Measurements from ENCODE around the gene ZDHHC7. TPM values are rescaled to one million over a fixed set of nuclear protein-coding genes. Genes with fewer than 3 reads are reported as not detected.

Gene ZDHHC7
- total and polyA plus RNA-seq, 2 of the 8 experiments (the other 6 are each of a cell fraction or from before 2014, with no cell fraction given): 40.5 to 56.3 TPM

DNA sequence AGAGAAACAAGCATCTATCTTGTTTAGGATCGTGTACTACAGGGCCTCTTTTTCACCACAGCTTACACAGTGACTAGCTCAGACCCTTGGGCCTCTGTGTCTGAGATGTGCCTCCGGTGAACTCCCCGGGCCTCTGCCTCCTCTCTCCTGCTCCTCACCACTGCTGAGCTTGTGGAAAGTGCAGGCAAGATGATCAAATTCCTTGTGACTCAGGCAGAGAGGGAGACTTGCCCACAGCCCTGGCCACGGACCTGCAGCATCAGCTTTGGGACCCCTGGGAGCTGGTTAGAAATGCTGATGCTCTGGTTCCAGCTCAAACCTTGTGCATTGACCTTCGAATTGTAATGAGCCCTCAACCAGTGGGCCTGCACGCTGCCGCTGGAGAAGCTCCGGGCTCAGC is 79.8 kb downstream of the ZDHHC7 start:
- CTCF ChIA-PET (ENCODE audit: partially characterized antibody): interaction anchor here (0.9 to 5.8 kb wide), 9 partner anchors 15 to 193 kb away, joined by 3 to 61 read pairs (median 5); no protein-coding TSS in a partner anchor

More for the DNA sequence above, 79.8 kb downstream of the ZDHHC7 start:
- no peak overlapping the region for H3K4ac ChIP-seq (replicated peaks; ENCODE audit: insufficient read length, low read depth, low read length)
- no peaks in the 10 kb centered on the region for H3K36me3 ChIP-seq (ENCODE audit: control insufficient read depth in 2 of 4, insufficient read depth in 4 of 4, low read length in 3 of 4)
- no peak overlapping the region for H2AK5ac ChIP-seq (ENCODE audit: low read depth, low read length)
- no peak overlapping the region for H3K56ac ChIP-seq (replicated peaks; ENCODE audit: insufficient read length, low read depth, low read length)
- no peak overlapping the region for H2BK12ac ChIP-seq (ENCODE audit: low read depth, low read length)
- no peaks in the 10 kb centered on the region for H3K4me1 ChIP-seq (replicated peaks in 1 of 4; ENCODE audit: control insufficient read depth in 3 of 4, insufficient read depth in 4 of 4, low read length in 3 of 4)
- H4K5ac ChIP-seq (ENCODE audit: insufficient read length, low read depth, low read length): no peak overlapping the region
- H3K79me2 ChIP-seq (ENCODE audit: control insufficient read depth in 1 of 2, insufficient read depth in 2 of 2, low read length in 2 of 2): no peaks in the 10 kb centered on the region
- 0 out of 4 replicates have a peak, but pooled peaks cover 0 to 3% of the 10 kb centered on the region in 2 experiments for H3K9me3 ChIP-seq (ENCODE audit: insufficient read depth in 2 of 2, low read depth in 1 of 2, low read length in 1 of 2)
- no peak overlapping the region for H3K27ac ChIP-seq (ENCODE audit: low read depth, low read length)
- H3K79me1 ChIP-seq (ENCODE audit: low read depth, low read length): no peaks in the 10 kb centered on the region
- H2BK120ac ChIP-seq (replicated peaks; ENCODE audit: low read depth, low read length): no peak overlapping the region
- H4K20me1 ChIP-seq (replicated peaks in 1 of 2; ENCODE audit: control insufficient read depth in 1 of 2, insufficient read depth in 2 of 2, low read length in 2 of 2): peaks cover 0 to 2% of the 10 kb centered on the region in 2 experiments
- DNase-seq (ENCODE audit: low read depth in 1 of 2, low spot score in 2 of 2) (no peak), FAIRE-seq (no peak)
- no peak overlapping the region for H2AFZ ChIP-seq (ENCODE audit: low read length)
- no peak overlapping the region for H3K18ac ChIP-seq (ENCODE audit: extremely low read depth, low read length)
- POLR2A ChIA-PET (ENCODE audit: partially characterized antibody): no interaction called here
- no peak overlapping the region for H3K9ac ChIP-seq (replicated peaks in 1 of 4; ENCODE audit: extremely low read depth in 1 of 4, low read depth in 3 of 4, low read length in 3 of 4)
- no peak overlapping the region for H4K8ac ChIP-seq (ENCODE audit: extremely low read depth, insufficient read depth, low read length)
- H2BK5ac ChIP-seq (ENCODE audit: low read depth, low read length): no peak overlapping the region
- no peak overlapping the region for H2BK20ac ChIP-seq (ENCODE audit: low read length)
- no peak overlapping the region for H3K4me3 ChIP-seq (ENCODE audit: extremely low read depth in 1 of 4, insufficient read depth in 2 of 4, low read depth in 3 of 4, low read length in 4 of 4)
- no peak overlapping the region for H2BK15ac ChIP-seq (ENCODE audit: low read length)
- no peaks in the 10 kb centered on the region for H3K27me3 ChIP-seq (replicated peaks in 1 of 4; ENCODE audit: control insufficient read depth in 3 of 4, extremely low read depth in 1 of 4, insufficient read depth in 3 of 4, low read length in 3 of 4)
- H3K23ac ChIP-seq (ENCODE audit: insufficient read length): no peak overlapping the region
- H3K4me2 ChIP-seq (ENCODE audit: insufficient read depth in 1 of 2, low read depth in 2 of 2, low read length in 2 of 2): no peak overlapping the region
- no peak for TF ChIP-seq NRF1 (IDR thresholded peaks at IDR 0.05; ENCODE audit: low read depth, low read length)
- TF ChIP-seq KDM1A (IDR thresholded peaks at IDR 0.05; ENCODE audit: borderline replicate concordance, low read length): no peak
- TF ChIP-seq CEBPB (IDR thresholded peaks at IDR 0.05; ENCODE audit: low read depth, low read length): no peak
- TF ChIP-seq POLR2A (IDR thresholded peaks at IDR 0.05; ENCODE audit: control extremely low read depth in 1 of 2, low read depth in 2 of 2, low read length in 2 of 2): no peak
- no peak for TF ChIP-seq USF2 (IDR thresholded peaks at IDR 0.05; ENCODE audit: low read length)
- no peak for TF ChIP-seq CBX8 (IDR thresholded peaks at IDR 0.05; ENCODE audit: borderline replicate concordance, low read depth, low read length)
- no peak for TF ChIP-seq HDAC6 (IDR thresholded peaks at IDR 0.05; ENCODE audit: low read depth, low read length)
- no peak for TF ChIP-seq JUND (IDR thresholded peaks at IDR 0.05; ENCODE audit: low read length)
- no peak overlapping the region for H4K91ac ChIP-seq (replicated peaks; ENCODE audit: insufficient read length, low read length)
- WGBS, 2 experiments (ENCODE audit: extremely low coverage in 1 of 2, insufficient coverage in 1 of 2, insufficient read length in 1 of 2, insufficient replicate concordance in 2 of 2, low coverage in 1 of 2, low lambda C conversion rate in 2 of 2, missing lambda C conversion rate in 1 of 2): 85% methylated on average over 8 of the region's 8 CpGs; no CpG with 5 or more reads in 1 of the 2 experiments
- peaks cover 7% of the 10 kb centered on the region; the same call in 1 of the 2 replicates for H3K23me2 ChIP-seq (ENCODE audit: low read depth, low read length)
- no peak overlapping the region for H3K14ac ChIP-seq (ENCODE audit: insufficient read length)

All from H1 (cell line).